T-cell (primary cell): ENCODE results near the gene CCDC63. TPM values are rescaled to one million over a fixed set of nuclear protein-coding genes. Genes with fewer than 3 reads are reported as not detected.

Experiments used
- ATAC-seq, 4 experiments: fragments of 200-7000 bp in 3 of 4; fragments of 150-1000 bp in 1 of 4; cut with Tn5 transposase; replicated peaks in 1 of 4; 1 replicate in 3 of 4; 2 replicates in 1 of 4; pipeline ENCODE4 v1.10.0; 2021; ENCODE audit warnings: moderate library complexity in 3 of 4, mild to moderate bottlenecking in 2 of 4, moderate number of reproducible peaks in 1 of 4
- CTCF ChIA-PET, 2 donors: fragments of 300-600 bp; sonication (Branson Sonifier 250); formaldehyde crosslinking; loops; one replicate each; lab custom pipeline; 2022; ENCODE audit warnings: antibody characterized with exemption in 2 of 2; lab: Charles Lee
- POLR2A ChIA-PET, 2 donors: fragments of 300-600 bp; sonication (Branson Sonifier 250); formaldehyde crosslinking; loops; one replicate each; lab custom pipeline; 2022; ENCODE audit warnings: antibody characterized with exemption in 2 of 2; lab: Charles Lee
- DNase-seq, 35 experiments: peaks; one replicate each; pipeline versions ENCODE4 v3.0.0 to v3.0.0-alpha.2; 2013 to 2023
- H3K27ac ChIP-seq: one replicate; pipeline ENCODE4 v1.5.1; 2013; ENCODE audit warnings: low read length
- H3K27me3 ChIP-seq, 2 experiments: replicated peaks in 1 of 2; 1 replicate in 1 of 2; 2 replicates in 1 of 2; pipeline versions ENCODE4 v1.6.1 to v1.7.0; 2013; ENCODE audit warnings: low read length in 1 of 2, mixed read lengths in 1 of 2; ENCODE audit not compliant: control insufficient read depth in 2 of 2, insufficient read depth in 2 of 2; ENCODE audit errors: extremely low read depth in 1 of 2
- H3K36me3 ChIP-seq, 2 donors: 1 replicate in 1 of 2; 2 replicates in 1 of 2; pipeline versions ENCODE4 v1.6.1 to v1.7.0; 2013; ENCODE audit warnings: low read length in 1 of 2; ENCODE audit not compliant: control insufficient read depth in 2 of 2, insufficient read depth in 1 of 2; ENCODE audit errors: extremely low read depth in 1 of 2
- H3K4me1 ChIP-seq, 2 experiments: 1 replicate in 1 of 2; 2 replicates in 1 of 2; pipeline versions ENCODE4 v1.6.1 to v1.7.0; 2013; ENCODE audit warnings: low read length in 2 of 2, mixed read lengths in 1 of 2; ENCODE audit not compliant: insufficient read depth in 2 of 2, control insufficient read depth in 1 of 2; ENCODE audit errors: extremely low read depth in 1 of 2
- H3K4me3 ChIP-seq, 2 donors: 1 replicate in 1 of 2; 2 replicates in 1 of 2; pipeline versions ENCODE4 v1.5.1 to v1.7.0; 2013; ENCODE audit warnings: mild to moderate bottlenecking in 2 of 2, low read length in 1 of 2, moderate library complexity in 1 of 2; ENCODE audit not compliant: control insufficient read depth in 1 of 2; ENCODE audit errors: extremely low read depth in 1 of 2
- H3K9me3 ChIP-seq: 2 replicates; pipeline ENCODE4 v1.7.0; 2013
- H3K27ac Mint-ChIP-seq, 2 donors: one replicate each; pipeline ENCODE4 v1.8.0; 2020 to 2021; ENCODE audit warnings: mild to moderate bottlenecking in 2 of 2, mixed read lengths in 2 of 2
- H3K27me3 Mint-ChIP-seq, 2 donors: one replicate each; pipeline ENCODE4 v1.8.0; 2021 to 2022; ENCODE audit warnings: mixed read lengths in 2 of 2
- H3K36me3 Mint-ChIP-seq: one replicate; pipeline ENCODE4 v1.8.0; 2021; ENCODE audit warnings: mixed read lengths
- H3K4me1 Mint-ChIP-seq, 3 donors: one replicate each; pipeline ENCODE4 v1.8.0; 2020 to 2022; ENCODE audit warnings: mixed read lengths in 3 of 3, mild to moderate bottlenecking in 1 of 3
- H3K4me3 Mint-ChIP-seq, 3 donors: one replicate each; pipeline ENCODE4 v1.8.0; 2020 to 2022; ENCODE audit warnings: mild to moderate bottlenecking in 3 of 3, mixed read lengths in 3 of 3, moderate library complexity in 3 of 3
- H3K9me3 Mint-ChIP-seq, 3 donors: one replicate each; pipeline ENCODE4 v1.8.0; 2020 to 2022; ENCODE audit warnings: mixed read lengths in 3 of 3
- WGBS: methylation state at CpG from one replicate; pipeline ENCODE4 v1.1.5; 2013; ENCODE audit warnings: missing lambda C conversion rate; ENCODE audit not compliant: insufficient coverage; 5-methylcytosine and 5-hydroxymethylcytosine counted together
- total RNA-seq, 35 experiments: library from RNA in 6 of 35; stranded (reverse) in 6 of 35; fragments of 120-200 nt in 1 of 35; gene quantifications; one replicate each; pipeline versions ENCODE4 v1.2.1 to v1.2.4 and lab custom pipeline; 2013 to 2026

CCDC63 gene
- total RNA-seq, 5 donors from 2014 or later (not counting 1 experiment from before 2014, with no cell fraction given), result not detected

- H3K27me3 Mint-ChIP-seq, result peaks cover 9 to 12% of the 10 kb centered on the region in 2 donors
- Histone ChIP-seq H3K9me3 (no peaks in the 10 kb centered on the region), H3K4me1 (no peaks in the 10 kb centered on the region), H3K36me3 (no peaks in the 10 kb centered on the region), H3K27ac (no peak overlapping the region), H3K4me3 (no peak overlapping the region), H3K27me3 (peaks cover 0 to 19% of the 10 kb centered on the region in 2 experiments)
- no peak overlapping the region for H3K27ac Mint-ChIP-seq
- DNase-seq, result no peak
- H3K4me1 Mint-ChIP-seq, result no peaks in the 10 kb centered on the region
- H3K4me3 Mint-ChIP-seq, result no peak overlapping the region
- CTCF ChIA-PET, result no interaction called here
- no peaks in the 10 kb centered on the region for H3K36me3 Mint-ChIP-seq
- 86% methylated on average over 16 of the region's 16 CpGs for WGBS
- POLR2A ChIA-PET, result no interaction called here
- ATAC-seq, result no peak
- no peaks in the 10 kb centered on the region for H3K9me3 Mint-ChIP-seq
Observed at GRCh38 chr12:110931315-110931728, 84.5 kb downstream of the CCDC63 start.

GRCh38 chr12:110932046-110932445, 85.3 kb downstream of the CCDC63 start:
- DNase-seq, result no peak
- ChIA-PET POLR2A (no interaction called here), CTCF (no interaction called here)
- Histone ChIP-seq H3K4me3 (no peak overlapping the region), H3K4me1 (peaks cover 0 to 2% of the 10 kb centered on the region in 2 experiments), H3K9me3 (no peaks in the 10 kb centered on the region), H3K36me3 (no peaks in the 10 kb centered on the region), H3K27me3 (peaks cover 0 to 23% of the 10 kb centered on the region in 2 experiments), H3K27ac (no peak overlapping the region)
- Mint-ChIP-seq H3K4me1 (peaks cover 2% of the 10 kb centered on the region in 3 donors), H3K9me3 (no peaks in the 10 kb centered on the region), H3K27me3 (peaks cover 15 to 16% of the 10 kb centered on the region in 2 donors), H3K4me3 (no peak overlapping the region), H3K36me3 (no peaks in the 10 kb centered on the region), H3K27ac (no peak overlapping the region)
- no peak for ATAC-seq
- 39% methylated on average over 5 of the region's 11 CpGs for WGBS

GRCh38 chr12:110933326-110933974, 86.7 kb downstream of the CCDC63 start:
- Histone ChIP-seq H3K27me3 (peaks cover 0 to 33% of the 10 kb centered on the region in 2 experiments), H3K4me1 (peaks cover 0 to 6% of the 10 kb centered on the region in 2 experiments), H3K4me3 (no peak overlapping the region), H3K36me3 (no peaks in the 10 kb centered on the region), H3K9me3 (no peaks in the 10 kb centered on the region), H3K27ac (no peak overlapping the region)
- DNase-seq (no peak), ATAC-seq (no peak)
- Mint-ChIP-seq H3K27me3 (peaks cover 21% of the 10 kb centered on the region in 2 donors), H3K9me3 (no peaks in the 10 kb centered on the region), H3K4me3 (no peak overlapping the region), H3K27ac (no peak overlapping the region), H3K4me1 (peaks cover 6 to 7% (median 6%) of the 10 kb centered on the region in 3 donors), H3K36me3 (no peaks in the 10 kb centered on the region)
- POLR2A ChIA-PET, result no interaction called here
- 91% methylated on average over 12 of the region's 16 CpGs for WGBS
- CTCF ChIA-PET, result no interaction called here

GRCh38 chr12:110934093-110934852, 87.5 kb downstream of the CCDC63 start:
- DNase-seq (no peak), ATAC-seq (no peak)
- Mint-ChIP-seq H3K27ac (no peak overlapping the region), H3K27me3 (peaks cover 21% of the 10 kb centered on the region in 2 donors), H3K36me3 (no peaks in the 10 kb centered on the region), H3K4me3 (no peak overlapping the region), H3K4me1 (peaks cover 6 to 7% (median 6%) of the 10 kb centered on the region in 3 donors), H3K9me3 (no peaks in the 10 kb centered on the region)
- ChIA-PET POLR2A (no interaction called here), CTCF (no interaction called here)
- WGBS, result 68% methylated on average over 2 of the region's 3 CpGs
- Histone ChIP-seq H3K4me1 (peaks cover 0 to 6% of the 10 kb centered on the region in 2 experiments), H3K36me3 (no peaks in the 10 kb centered on the region), H3K27me3 (peaks cover 0 to 33% of the 10 kb centered on the region in 2 experiments), H3K27ac (no peak overlapping the region), H3K9me3 (no peaks in the 10 kb centered on the region), H3K4me3 (no peak overlapping the region)

GRCh38 chr12:110935588-110935987, 88.8 kb downstream of the CCDC63 start:
- ATAC-seq (no peak), DNase-seq (no peak)
- Histone ChIP-seq H3K4me1 (peaks cover 0 to 6% of the 10 kb centered on the region in 2 experiments), H3K36me3 (no peaks in the 10 kb centered on the region), H3K9me3 (no peaks in the 10 kb centered on the region), H3K4me3 (no peak overlapping the region), H3K27me3 (peaks cover 0 to 35% of the 10 kb centered on the region in 2 experiments), H3K27ac (no peak overlapping the region)
- CTCF ChIA-PET, result interaction anchor here in 1 of 2 donors (0.6 to 1.2 kb wide), 4 partner anchors 14 to 382 kb away, joined by 3 to 5 read pairs (median 4); no protein-coding TSS in a partner anchor
- POLR2A ChIA-PET, result no interaction called here
- WGBS, result 86% methylated on average over 1 of the region's 4 CpGs
- Mint-ChIP-seq H3K36me3 (no peaks in the 10 kb centered on the region), H3K27me3 (peaks cover 21% of the 10 kb centered on the region in 2 donors), H3K4me3 (no peak overlapping the region), H3K4me1 (peaks cover 6 to 7% (median 6%) of the 10 kb centered on the region in 3 donors), H3K27ac (no peak overlapping the region), H3K9me3 (no peaks in the 10 kb centered on the region)

GRCh38 chr12:110936367-110937103, 89.7 kb downstream of the CCDC63 start:
- ATAC-seq (no peak), DNase-seq (peak in 1 of 35 experiments; percentile 4)
- CTCF ChIA-PET, result interaction anchor here in 1 of 2 donors (1.2 kb wide), 1 partner anchor 367 kb away, joined by 3 read pairs; no protein-coding TSS in a partner anchor
- Mint-ChIP-seq H3K36me3 (no peaks in the 10 kb centered on the region), H3K4me1 (peaks cover 6 to 7% (median 6%) of the 10 kb centered on the region in 3 donors), H3K4me3 (no peak overlapping the region), H3K27ac (no peak overlapping the region), H3K27me3 (peaks cover 21% of the 10 kb centered on the region in 2 donors), H3K9me3 (no peaks in the 10 kb centered on the region)
- peaks cover 0 to 33% of the 10 kb centered on the region in 2 experiments for H3K27me3 ChIP-seq
- H3K27ac ChIP-seq, result no peak overlapping the region
- 38% methylated on average over 7 of the region's 13 CpGs for WGBS
- peaks cover 0 to 6% of the 10 kb centered on the region in 2 experiments for H3K4me1 ChIP-seq
- no peaks in the 10 kb centered on the region for H3K36me3 ChIP-seq
- H3K9me3 ChIP-seq, result no peaks in the 10 kb centered on the region
- no peak overlapping the region for H3K4me3 ChIP-seq
- POLR2A ChIA-PET, result interaction anchor here in 1 of 2 donors (0.7 kb wide), 1 partner anchor 1396 kb away, joined by 4 read pairs; no protein-coding TSS in a partner anchor
